GM12878 (cell line): ENCODE results near the gene MAGI1. TPM values are rescaled to one million over a fixed set of nuclear protein-coding genes. Genes with fewer than 3 reads are reported as not detected.

Experiments
- ATAC-seq: fragments of 200-7000 bp; cut with Tn5 transposase; 3 replicates; pipeline ENCODE4 v1.9.1; 2020; ENCODE audit warnings: mild to moderate bottlenecking, moderate library complexity
- BruUV-seq: library from RNA; stranded (reverse); fragments of 400-500 nt; replicated peaks from 2 replicates; lab custom pipeline; 2021; lab: Mats Ljungman, UMichigan
- CTCF ChIA-PET: fragments of 300-600 bp; sonication (Branson Sonifier 250); formaldehyde crosslinking; extraction: SDS; loops from one replicate; lab custom pipeline; 2021; ENCODE audit warnings: inconsistent platforms; lab: Yijun Ruan, JAX
- POLR2A ChIA-PET: fragments of 350-600 bp; formaldehyde crosslinking; extraction: SDS; loops from one replicate; lab custom pipeline; 2021; ENCODE audit warnings: inconsistent platforms; lab: Charles Lee
- RAD21 ChIA-PET: fragments of 300-600 bp; sonication (Branson Sonifier 250); formaldehyde crosslinking; loops from one replicate; lab custom pipeline; 2023; ENCODE audit warnings: antibody characterized with exemption; ENCODE audit not compliant: unreplicated experiment; lab: Charles Lee
- SMC1A ChIA-PET: fragments of 300-600 bp; sonication (Branson Sonifier 250); formaldehyde crosslinking; loops from one replicate; lab custom pipeline; 2023; ENCODE audit not compliant: unreplicated experiment, uncharacterized antibody; lab: Charles Lee
- DNase-seq: peaks from one replicate; pipeline ENCODE4 v3.0.0-alpha.2; 2011; ENCODE audit warnings: low read depth, low spot score
- FAIRE-seq: peaks from 3 replicates; lab custom pipeline; 2011; peaks lifted over from hg19 to GRCh38; lab: Jason Lieb, UNC
- H2AFZ ChIP-seq: 2 replicates; pipeline ENCODE4 v1.6.0; 2011; ENCODE audit warnings: low read depth, low read length, control low read depth; ENCODE audit not compliant: control insufficient read depth
- H3K27ac ChIP-seq: 2 replicates; pipeline ENCODE4 v1.5.1; 2011; ENCODE audit warnings: control low read depth; ENCODE audit not compliant: control insufficient read depth, insufficient read depth
- H3K27me3 ChIP-seq, 2 experiments: replicated peaks in 1 of 2; 2 replicates each; pipeline versions ENCODE4 v1.6.0 to v1.6.1; 2011; ENCODE audit warnings: low read length in 1 of 2; ENCODE audit not compliant: control insufficient read depth in 2 of 2, insufficient read depth in 2 of 2
- H3K36me3 ChIP-seq, 2 experiments: 2 replicates each; pipeline ENCODE4 v1.5.1; 2011; ENCODE audit warnings: low read length in 1 of 2; ENCODE audit not compliant: control insufficient read depth in 2 of 2, insufficient read depth in 2 of 2
- H3K4me1 ChIP-seq: 2 replicates; pipeline ENCODE4 v1.6.1; 2011; ENCODE audit warnings: mild to moderate bottlenecking, low read length, moderate library complexity, mixed read lengths; ENCODE audit not compliant: control insufficient read depth, insufficient read depth
- H3K4me2 ChIP-seq: 2 replicates; pipeline ENCODE4 v1.6.0; 2011; ENCODE audit warnings: control low read depth; ENCODE audit not compliant: control insufficient read depth, insufficient read depth
- H3K4me3 ChIP-seq: fragments of 200-600 bp; sonication (generic); 2 replicates; pipeline ENCODE4 v1.5.1; 2016
- H3K79me2 ChIP-seq: 2 replicates; pipeline ENCODE4 v1.6.0; 2011; ENCODE audit warnings: low read length; ENCODE audit not compliant: control insufficient read depth, insufficient read depth
- H3K9ac ChIP-seq: 2 replicates; pipeline ENCODE4 v1.8.0; 2011; ENCODE audit warnings: low read length, control low read depth, mixed read lengths; ENCODE audit not compliant: control insufficient read depth, insufficient read depth
- H3K9me3 ChIP-seq: replicated peaks from 3 replicates; pipeline ENCODE4 v1.5.1; 2011; ENCODE audit warnings: mild to moderate bottlenecking, low read length; ENCODE audit not compliant: control insufficient read depth, insufficient read depth
- H4K20me1 ChIP-seq: 2 replicates; pipeline ENCODE4 v1.6.0; 2011; ENCODE audit not compliant: control insufficient read depth, insufficient read depth
- BCL11A ChIP-seq: IDR thresholded peaks from 2 replicates; pipeline ENCODE4 v1.6.1; 2011; ENCODE audit warnings: low read depth, low read length
- CBFB ChIP-seq: IDR thresholded peaks from 2 replicates; pipeline ENCODE4 v1.6.1; 2016; ENCODE audit warnings: antibody characterized with exemption, low read depth
- CBX3 ChIP-seq: fragments of 200-600 bp; sonication (generic); IDR thresholded peaks from 2 replicates; pipeline ENCODE4 v1.6.1; 2016; ENCODE audit warnings: low read depth, borderline replicate concordance
- CHD2 ChIP-seq: IDR thresholded peaks from 2 replicates; pipeline ENCODE4 v1.6.1; 2011; ENCODE audit warnings: low read depth, low read length, improper control_type of control experiment, borderline replicate concordance
- FOS ChIP-seq: IDR thresholded peaks from 3 replicates; pipeline ENCODE4 v1.6.1; 2011; ENCODE audit warnings: borderline replicate concordance; ENCODE audit not compliant: insufficient read length; ENCODE audit errors: extremely low read depth
- GABPA ChIP-seq: IDR thresholded peaks from 2 replicates; pipeline ENCODE4 v1.6.1; 2014; ENCODE audit warnings: antibody characterized with exemption, low read depth, mild to moderate bottlenecking, inconsistent platforms
- HDAC6 ChIP-seq: fragments of 200-600 bp; sonication (generic); IDR thresholded peaks from one replicate; pipeline ENCODE4 v1.8.0; 2017; ENCODE audit warnings: antibody characterized with exemption; ENCODE audit not compliant: unreplicated experiment
- MYB ChIP-seq: fragments of 150-350 bp; IDR thresholded peaks from 2 replicates; pipeline ENCODE4 v1.6.1; 2014; ENCODE audit warnings: mild to moderate bottlenecking, low read depth, low read length, borderline replicate concordance
- PML ChIP-seq: IDR thresholded peaks from 2 replicates; pipeline ENCODE4 v1.6.1; 2012; ENCODE audit warnings: low read length, inconsistent platforms
- POLR2AphosphoS5 ChIP-seq: IDR thresholded peaks from 2 replicates; pipeline ENCODE4 v1.6.1; 2011; ENCODE audit warnings: mild to moderate bottlenecking, low read length, inconsistent platforms
- SIN3A ChIP-seq: IDR thresholded peaks from 2 replicates; pipeline ENCODE4 v1.6.1; 2012; ENCODE audit warnings: low read depth, low read length, improper control_type of control experiment
- SP1 ChIP-seq: IDR thresholded peaks from one replicate; pipeline ENCODE4 v1.6.1; 2011; ENCODE audit warnings: low read depth, low read length
- TARDBP ChIP-seq: IDR thresholded peaks from 2 replicates; pipeline ENCODE4 v1.6.1; 2016; ENCODE audit warnings: borderline replicate concordance
- ZNF207 ChIP-seq: fragments of 450-650 bp; IDR thresholded peaks from 2 replicates; pipeline ENCODE4 v1.6.1; 2014; ENCODE audit warnings: antibody characterized with exemption, mild to moderate bottlenecking, borderline replicate concordance
- WGBS: methylation state at CpG from one replicate; pipeline ENCODE4 v1.1.6; 2016; ENCODE audit warnings: low lambda C conversion rate; ENCODE audit not compliant: insufficient replicate concordance, insufficient coverage; ENCODE audit errors: missing lambda C conversion rate; 5-methylcytosine and 5-hydroxymethylcytosine counted together
- in situ Hi-C: fragments of 300-500 bp; cut with MboI; formaldehyde crosslinking; loops from 9 replicates; pipeline ENCODE4 v1.14.3; 2018; ENCODE audit warnings: mixed read lengths
- intact Hi-C: fragments of 100-400 bp; cut with micrococcal nuclease; formaldehyde crosslinking; loops from one replicate; pipeline ENCODE4 v1.14.2; 2022; ENCODE audit not compliant: unreplicated experiment
- polyA plus RNA-seq, 11 experiments: library from polyadenylated mRNA; depleted of rRNA in 4 of 11; unstranded in 6 of 11; stranded (reverse) in 5 of 11; fragments of >200 nt; fragmentation: Nextera tagmentation in 4 of 11; fragmentation: Illumina TruSeq in 1 of 11; extraction: Ambion mirVana in 4 of 11; extraction: Trizol in 1 of 11; gene quantifications; 1 replicate in 1 of 11; 2 replicates in 10 of 11; pipeline versions ENCODE4 v1.2.1 to v1.2.3, GENCODE V29; 2011 to 2016; ENCODE audit warnings: inconsistent platforms in 2 of 11, missing spikeins in 2 of 11, low read depth in 1 of 11
- total RNA-seq, 4 experiments: library from RNA; depleted of rRNA in 3 of 4; stranded (reverse); fragments of >200 nt in 3 of 4; fragmentation: Illumina TruSeq in 1 of 4; extraction: Trizol in 1 of 4; gene quantifications; 2 replicates each; pipeline versions ENCODE4 v1.2.1 to v1.2.3, GENCODE V29; 2013 to 2021
- TF ChIP-seq, protein P1 (sequence below): IDR thresholded peaks from 2 replicates; pipeline ENCODE4 v1.6.1; 2011; ENCODE audit warnings: low read depth, low read length, improper control_type of control experiment, borderline replicate concordance
- TF ChIP-seq, protein P2 (sequence below): fragments of 150-350 bp; IDR thresholded peaks from 2 replicates; pipeline ENCODE4 v1.6.1; 2014; ENCODE audit warnings: mild to moderate bottlenecking, low read depth, low read length

MAGI1 gene
- total and polyA plus RNA-seq, 10 of the 15 experiments (the other 5 are each of a cell fraction or from before 2014, with no cell fraction given) = 0.02 to 3.3 (median 0.29) TPM; not detected in 1

DNA sequence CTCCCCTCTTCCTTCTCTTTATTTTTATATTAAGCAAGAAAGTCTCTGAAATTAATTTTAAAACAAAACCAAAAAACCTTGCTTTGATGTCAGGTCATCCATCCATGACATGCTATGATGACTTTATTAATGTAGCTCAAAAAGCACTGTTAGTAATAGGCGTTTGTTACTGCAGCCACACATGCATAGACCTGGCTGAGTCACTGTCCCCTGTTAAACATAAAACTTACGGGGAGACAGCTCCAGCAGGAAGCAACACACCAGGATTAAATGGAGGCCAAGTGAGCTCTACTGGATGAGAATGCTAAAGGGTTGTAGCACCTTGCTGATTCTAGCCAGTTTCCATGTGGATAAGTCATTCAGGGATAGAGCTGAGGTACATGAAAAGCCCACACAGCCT is 661.1 kb downstream of the MAGI1 start (continued):
- TF ChIP-seq, protein P1, sequence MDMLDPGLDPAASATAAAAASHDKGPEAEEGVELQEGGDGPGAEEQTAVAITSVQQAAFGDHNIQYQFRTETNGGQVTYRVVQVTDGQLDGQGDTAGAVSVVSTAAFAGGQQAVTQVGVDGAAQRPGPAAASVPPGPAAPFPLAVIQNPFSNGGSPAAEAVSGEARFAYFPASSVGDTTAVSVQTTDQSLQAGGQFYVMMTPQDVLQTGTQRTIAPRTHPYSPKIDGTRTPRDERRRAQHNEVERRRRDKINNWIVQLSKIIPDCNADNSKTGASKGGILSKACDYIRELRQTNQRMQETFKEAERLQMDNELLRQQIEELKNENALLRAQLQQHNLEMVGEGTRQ = no peak

DNA sequence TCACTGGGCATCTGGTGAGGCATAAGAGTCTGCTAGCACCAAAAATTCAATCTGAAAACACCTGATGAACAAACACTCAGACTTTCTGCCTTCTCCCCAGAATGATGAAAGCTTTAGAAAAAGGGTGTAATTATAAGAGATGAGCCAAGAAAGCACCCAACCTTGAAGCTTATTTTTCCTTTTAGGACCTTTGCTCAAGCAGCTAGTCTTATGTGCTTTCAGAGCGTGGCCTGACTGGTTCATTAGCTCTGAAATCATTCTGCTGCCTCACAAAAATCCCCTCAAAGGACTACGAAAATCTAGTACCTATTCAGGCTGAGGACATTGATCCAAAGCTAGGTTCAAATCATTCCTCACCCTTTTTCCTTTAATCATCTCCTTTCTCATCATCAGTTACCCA is 662.3 kb downstream of the MAGI1 start:
- Histone ChIP-seq H3K9me3 (no peaks in the 10 kb centered on the region), H3K4me2 (no peak overlapping the region), H3K27me3 (no peaks in the 10 kb centered on the region), H4K20me1 (no peaks in the 10 kb centered on the region), H2AFZ (no peak overlapping the region), H3K36me3 (no peaks in the 10 kb centered on the region), H3K9ac (no peak overlapping the region), H3K27ac (no peak overlapping the region), H3K4me3 (no peak overlapping the region), H3K4me1 (no peaks in the 10 kb centered on the region), H3K79me2 (no peaks in the 10 kb centered on the region)
- ChIA-PET POLR2A (no interaction called here), RAD21 (no interaction called here), CTCF (no interaction called here), SMC1A (no interaction called here)
- in situ Hi-C loops (no loop called here), intact Hi-C loops (no loop called here)
- TF ChIP-seq CBX3 (no peak), PML (no peak), TARDBP (no peak), ZNF207 (no peak), BCL11A (no peak), SIN3A (no peak), SP1 (no peak), HDAC6 (no peak), CBFB (no peak), CHD2 (no peak), FOS (no peak), MYB (no peak), POLR2AphosphoS5 (no peak), GABPA (no peak)
- TF ChIP-seq, protein P2, sequence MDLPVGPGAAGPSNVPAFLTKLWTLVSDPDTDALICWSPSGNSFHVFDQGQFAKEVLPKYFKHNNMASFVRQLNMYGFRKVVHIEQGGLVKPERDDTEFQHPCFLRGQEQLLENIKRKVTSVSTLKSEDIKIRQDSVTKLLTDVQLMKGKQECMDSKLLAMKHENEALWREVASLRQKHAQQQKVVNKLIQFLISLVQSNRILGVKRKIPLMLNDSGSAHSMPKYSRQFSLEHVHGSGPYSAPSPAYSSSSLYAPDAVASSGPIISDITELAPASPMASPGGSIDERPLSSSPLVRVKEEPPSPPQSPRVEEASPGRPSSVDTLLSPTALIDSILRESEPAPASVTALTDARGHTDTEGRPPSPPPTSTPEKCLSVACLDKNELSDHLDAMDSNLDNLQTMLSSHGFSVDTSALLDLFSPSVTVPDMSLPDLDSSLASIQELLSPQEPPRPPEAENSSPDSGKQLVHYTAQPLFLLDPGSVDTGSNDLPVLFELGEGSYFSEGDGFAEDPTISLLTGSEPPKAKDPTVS = no peak
- ATAC-seq (no peak), DNase-seq (no peak), FAIRE-seq (no peak)
- whole genome bisulfite sequencing = 0% methylated on average over 2 of the region's 2 CpGs
- BruUV-seq = no TSS peak
